CD8-positive, alpha-beta memory T cell (primary cell): ENCODE data around the gene SSH2. TPM values are rescaled to one million over a fixed set of nuclear protein-coding genes. Genes with fewer than 3 reads are reported as not detected.
A peak's percentile ranks its signal among the peaks of the same experiment; 100 is the strongest.

ENCODE experiments used
- CTCF ChIA-PET: fragments of 350-600 bp; sonication (Branson Sonifier 250); formaldehyde crosslinking; loops from one replicate; lab custom pipeline; 2021; ENCODE audit warnings: antibody characterized with exemption; lab: Charles Lee
- POLR2A ChIA-PET: fragments of 350-600 bp; sonication (Branson Sonifier 250); formaldehyde crosslinking; loops from one replicate; lab custom pipeline; 2021; ENCODE audit warnings: antibody characterized with exemption; lab: Charles Lee
- DNase-seq, 5 donors: peaks; one replicate each; pipeline versions ENCODE4 v3.0.0 to v3.0.0-alpha.2; 2020 to 2022; ENCODE audit warnings: mixed read lengths in 1 of 5
- H3K27ac ChIP-seq: one replicate; pipeline ENCODE4 v1.7.0; 2013; ENCODE audit warnings: low read depth, mild to moderate bottlenecking, low read length, moderate library complexity
- H3K27me3 ChIP-seq: 2 replicates; pipeline ENCODE4 v1.7.0; 2013; ENCODE audit warnings: low read length, mild to moderate bottlenecking; ENCODE audit not compliant: insufficient read depth, poor library complexity, severe bottlenecking
- H3K36me3 ChIP-seq: 2 replicates; pipeline ENCODE4 v1.7.0; 2013; ENCODE audit warnings: mild to moderate bottlenecking, low read length, moderate library complexity; ENCODE audit not compliant: insufficient read depth
- H3K4me1 ChIP-seq: 2 replicates; pipeline ENCODE4 v1.7.0; 2013; ENCODE audit warnings: mild to moderate bottlenecking, low read length, moderate library complexity; ENCODE audit not compliant: insufficient read depth
- H3K4me3 ChIP-seq: 2 replicates; pipeline ENCODE4 v1.7.0; 2013; ENCODE audit warnings: mild to moderate bottlenecking, low read length
- H3K9me3 ChIP-seq: 2 replicates; pipeline ENCODE4 v1.7.0; 2013; ENCODE audit warnings: mild to moderate bottlenecking, low read length
- H3K27ac Mint-ChIP-seq, 8 donors: one replicate each; pipeline ENCODE4 v1.8.0; 2020 to 2021; ENCODE audit warnings: mixed read lengths in 8 of 8, mild to moderate bottlenecking in 6 of 8, inconsistent platforms in 3 of 8, moderate library complexity in 3 of 8
- H3K27me3 Mint-ChIP-seq, 2 donors: one replicate each; pipeline ENCODE4 v1.8.0; 2020 to 2021; ENCODE audit warnings: mixed read lengths in 2 of 2, mild to moderate bottlenecking in 1 of 2, moderate library complexity in 1 of 2
- H3K36me3 Mint-ChIP-seq, 3 donors: one replicate each; pipeline ENCODE4 v1.8.0; 2020 to 2021; ENCODE audit warnings: mixed read lengths in 3 of 3, inconsistent platforms in 1 of 3, mild to moderate bottlenecking in 1 of 3
- H3K4me1 Mint-ChIP-seq, 3 donors: one replicate each; pipeline ENCODE4 v1.8.0; 2020 to 2021; ENCODE audit warnings: mixed read lengths in 3 of 3, inconsistent platforms in 1 of 3, mild to moderate bottlenecking in 1 of 3
- H3K4me3 Mint-ChIP-seq, 7 donors: one replicate each; pipeline ENCODE4 v1.8.0; 2020 to 2021; ENCODE audit warnings: mixed read lengths in 7 of 7, mild to moderate bottlenecking in 6 of 7, moderate library complexity in 4 of 7, inconsistent platforms in 2 of 7
- H3K9me3 Mint-ChIP-seq, 5 donors: one replicate each; pipeline ENCODE4 v1.8.0; 2020 to 2022; ENCODE audit warnings: mixed read lengths in 5 of 5, mild to moderate bottlenecking in 3 of 5, moderate library complexity in 2 of 5, inconsistent platforms in 1 of 5
- polyA plus RNA-seq: library from polyadenylated mRNA; unstranded; fragments of 300-500 nt; fragmentation: Illumina TruSeq; gene quantifications from one replicate; pipeline ENCODE4 v1.2.3, GENCODE V29; 2021
- total RNA-seq, 2 experiments: library from RNA; stranded (reverse); gene quantifications; one replicate each; pipeline ENCODE4 v1.2.3, GENCODE V29; 2021

The SSH2 gene
- total and polyA plus RNA-seq, 3 experiments from 2014 or later, result 28.1 to 35.9 (median 32.1) TPM

DNA sequence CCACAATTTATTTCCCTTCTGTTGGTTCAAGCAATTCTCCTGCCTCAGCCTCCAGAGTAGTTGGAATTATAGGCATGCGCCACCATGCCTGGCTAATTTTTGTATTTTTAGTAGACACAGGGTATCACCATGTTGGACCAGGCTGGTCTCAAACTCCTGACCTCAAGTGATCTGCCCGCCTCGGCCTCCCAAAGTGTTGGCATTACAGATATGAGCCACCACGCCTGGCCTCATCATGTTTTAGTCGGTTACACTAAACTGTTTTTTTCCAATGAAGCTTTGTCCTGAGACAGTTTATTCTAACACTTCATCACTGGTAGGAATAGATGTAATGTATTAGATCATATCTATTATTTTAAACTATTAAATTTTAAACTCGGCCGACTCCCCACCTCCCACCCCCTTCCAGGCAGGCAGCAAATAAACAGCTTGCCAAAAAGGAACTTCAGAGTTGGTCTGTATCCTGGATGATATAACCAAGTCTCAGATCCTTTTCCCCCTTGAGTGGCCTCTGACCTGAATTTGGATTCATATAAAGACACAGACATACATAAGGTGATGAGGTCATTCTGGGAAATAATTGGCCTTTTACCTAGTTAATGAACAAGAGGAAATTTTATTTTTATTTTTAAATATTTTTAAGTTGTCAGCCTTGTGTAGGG, 288.9 kb downstream of the SSH2 start:
- H3K4me1 Mint-ChIP-seq, result peaks cover 11 to 19% (median 14%) of the 10 kb centered on the region in 3 donors
- ChIA-PET CTCF (interaction anchor here (0.7 to 4.7 kb wide), 4 partner anchors 28 to 163 kb away, joined by 3 to 51 read pairs (median 8); no protein-coding TSS in a partner anchor), POLR2A (interaction anchor here (0.6 kb wide), 1 partner anchor 17 kb away, joined by 4 read pairs; no protein-coding TSS in a partner anchor)
- H3K36me3 ChIP-seq, result peaks cover 25% of the 10 kb centered on the region
- no peak overlapping the region for H3K4me3 Mint-ChIP-seq
- no peak overlapping the region for H3K27ac ChIP-seq
- H3K4me1 ChIP-seq, result no peaks in the 10 kb centered on the region
- H3K9me3 Mint-ChIP-seq, result no peaks in the 10 kb centered on the region
- no peaks in the 10 kb centered on the region for H3K27me3 ChIP-seq
- H3K27ac Mint-ChIP-seq, result peak overlapping the region in 4 of 8 donors; percentile 3 to 63 (median 46)
- H3K4me3 ChIP-seq, result no peak overlapping the region
- H3K27me3 Mint-ChIP-seq, result no peaks in the 10 kb centered on the region
- peaks cover 0 to 62% (median 12%) of the 10 kb centered on the region in 3 donors for H3K36me3 Mint-ChIP-seq
- no peak for DNase-seq
- no peaks in the 10 kb centered on the region for H3K9me3 ChIP-seq

DNA sequence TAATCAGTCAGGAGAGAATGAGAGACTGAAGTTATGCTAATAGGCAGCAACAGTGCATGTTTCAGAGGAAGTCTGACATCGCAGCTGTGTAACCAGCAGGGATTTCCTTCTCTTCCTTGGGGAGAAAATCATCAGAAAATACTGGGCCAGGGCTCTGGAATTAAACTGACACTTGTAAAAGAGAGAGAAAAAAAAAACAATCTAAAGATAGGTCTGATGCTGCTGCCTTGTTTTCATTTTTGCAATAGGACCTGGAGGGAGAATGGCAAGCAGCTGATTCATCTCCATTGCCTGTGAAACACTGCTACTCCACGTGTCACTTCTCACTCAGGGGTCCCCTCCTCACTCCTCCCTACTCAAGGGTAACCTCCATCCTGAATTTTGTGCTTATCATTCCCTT, 289.6 kb downstream of the SSH2 start:
- H3K4me1 Mint-ChIP-seq, result peaks cover 11 to 19% (median 12%) of the 10 kb centered on the region in 3 donors
- CTCF ChIA-PET, result interaction anchor here (1.1 to 4.7 kb wide), 9 partner anchors 14 to 291 kb away, joined by 3 to 51 read pairs (median 10); no protein-coding TSS in a partner anchor

DNA sequence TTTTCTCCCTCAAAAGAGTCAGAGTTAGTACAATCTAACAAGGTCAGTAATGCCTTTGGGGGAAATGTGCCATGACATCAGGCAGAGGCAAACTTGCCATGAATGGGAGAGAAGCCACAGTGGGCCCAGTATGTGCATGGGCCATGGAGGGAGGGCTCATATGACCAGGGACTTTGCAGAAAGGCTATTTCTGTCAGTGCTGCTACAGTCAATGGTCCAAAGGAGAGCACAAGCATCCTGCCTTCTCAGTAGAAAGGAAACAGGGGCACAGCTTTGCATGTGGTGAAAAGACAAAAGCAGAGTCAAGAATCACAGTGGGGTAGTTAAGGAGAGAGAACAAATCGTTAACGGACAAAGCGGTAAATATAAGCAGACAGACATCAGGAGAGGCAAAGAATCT, 296.1 kb downstream of the SSH2 start:
- no peaks in the 10 kb centered on the region for H3K27me3 ChIP-seq
- Mint-ChIP-seq H3K27me3 (no peaks in the 10 kb centered on the region), H3K4me3 (no peak overlapping the region), H3K4me1 (peaks cover 10 to 13% (median 11%) of the 10 kb centered on the region in 3 donors), H3K27ac (peak overlapping the region in 6 of 8 donors; percentile 6 to 69 (median 63)), H3K9me3 (no peaks in the 10 kb centered on the region), H3K36me3 (peaks cover 4 to 80% (median 20%) of the 10 kb centered on the region in 3 donors)
- ChIA-PET CTCF (interaction anchor here (2.0 to 3.2 kb wide), 2 partner anchors 11 to 17 kb away, joined by 5 to 17 read pairs; partner anchors contain the start of gene CORO6), POLR2A (no interaction called here)
- H3K36me3 ChIP-seq, result peaks cover 37% of the 10 kb centered on the region
- DNase-seq, result no peak
- no peak overlapping the region for H3K4me3 ChIP-seq
- no peaks in the 10 kb centered on the region for H3K4me1 ChIP-seq
- no peaks in the 10 kb centered on the region for H3K9me3 ChIP-seq
- no peak overlapping the region for H3K27ac ChIP-seq

More for the DNA sequence above, 289.6 kb downstream of the SSH2 start:
- peak overlapping the region in 1 of 7 donors; percentile 27 for H3K4me3 Mint-ChIP-seq
- H3K9me3 Mint-ChIP-seq, result no peaks in the 10 kb centered on the region
- H3K9me3 ChIP-seq, result no peaks in the 10 kb centered on the region
- POLR2A ChIA-PET, result no interaction called here
- H3K27ac ChIP-seq, result no peak overlapping the region
- no peaks in the 10 kb centered on the region for H3K27me3 Mint-ChIP-seq
- H3K36me3 Mint-ChIP-seq, result peaks cover 0 to 62% (median 18%) of the 10 kb centered on the region in 3 donors
- H3K4me3 ChIP-seq, result no peak overlapping the region
- no peaks in the 10 kb centered on the region for H3K27me3 ChIP-seq
- H3K4me1 ChIP-seq, result no peaks in the 10 kb centered on the region
- H3K27ac Mint-ChIP-seq, result peak overlapping the region in 7 of 8 donors; percentile 3 to 76 (median 45)
- peaks cover 25% of the 10 kb centered on the region for H3K36me3 ChIP-seq
- DNase-seq, result no peak

DNA sequence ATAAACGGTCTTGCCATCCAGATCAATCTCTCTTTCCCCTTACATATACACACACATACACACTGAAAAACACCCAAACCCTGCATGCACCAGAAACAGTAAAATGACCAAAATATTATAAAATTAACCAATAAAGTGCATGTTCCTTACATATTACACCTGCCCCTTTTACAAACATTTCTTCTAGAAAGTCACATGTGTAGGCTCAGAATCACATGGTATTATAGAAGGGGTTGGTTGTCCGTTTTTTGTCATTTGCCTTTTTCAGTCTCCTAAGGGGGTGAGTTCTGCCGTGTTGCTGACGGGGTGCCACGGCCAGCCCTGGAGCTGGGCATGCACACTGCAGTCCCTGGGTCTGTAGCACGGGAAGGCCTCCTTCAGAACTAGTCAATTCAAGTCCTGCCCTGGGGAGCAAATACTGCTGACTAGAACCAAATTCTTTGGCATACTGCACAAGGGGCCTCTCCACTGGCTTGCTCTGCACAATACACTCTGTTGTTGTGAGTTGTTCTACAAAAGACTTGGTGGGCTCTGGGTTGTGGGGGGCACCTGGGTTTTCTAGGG, 299.3 kb downstream of the SSH2 start:
- POLR2A ChIA-PET, result no interaction called here
- peaks cover 4 to 83% (median 11%) of the 10 kb centered on the region in 3 donors for H3K36me3 Mint-ChIP-seq
- Histone ChIP-seq H3K9me3 (no peaks in the 10 kb centered on the region), H3K36me3 (peaks cover 22% of the 10 kb centered on the region), H3K27ac (no peak overlapping the region), H3K4me3 (no peak overlapping the region), H3K4me1 (no peaks in the 10 kb centered on the region), H3K27me3 (no peaks in the 10 kb centered on the region)
- no peak for DNase-seq
- peaks cover 18 to 29% (median 25%) of the 10 kb centered on the region in 3 donors for H3K4me1 Mint-ChIP-seq
- H3K27ac Mint-ChIP-seq, result peak overlapping the region in 4 of 8 donors; percentile 44 to 84 (median 54)
- peak overlapping the region in 1 of 7 donors; percentile 55 for H3K4me3 Mint-ChIP-seq
- CTCF ChIA-PET, result interaction anchor here (0.8 to 2.6 kb wide), 2 partner anchors 13 to 149 kb away, joined by 3 to 12 read pairs; no protein-coding TSS in a partner anchor
- no peaks in the 10 kb centered on the region for H3K27me3 Mint-ChIP-seq
- H3K9me3 Mint-ChIP-seq, result no peaks in the 10 kb centered on the region

DNA sequence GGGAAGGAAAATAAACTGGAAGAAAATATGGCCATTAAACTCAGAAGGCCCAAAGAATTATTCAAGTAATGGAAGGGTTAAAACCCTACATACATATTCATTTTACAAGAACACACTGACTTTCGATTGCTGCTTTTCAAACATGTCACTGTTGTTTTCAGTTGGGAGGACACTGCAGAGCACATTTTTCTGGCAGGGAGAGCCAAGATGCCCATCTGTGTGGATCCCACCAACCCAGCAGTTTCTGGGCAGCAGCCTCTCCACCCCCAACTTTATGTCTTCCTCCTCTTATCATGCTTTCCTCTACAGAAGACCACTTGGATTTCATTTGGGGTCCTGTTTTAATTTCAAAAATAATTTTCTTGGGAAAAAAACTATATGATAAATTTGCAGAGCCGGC, 300.2 kb downstream of the SSH2 start:
- Histone ChIP-seq H3K4me3 (no peak overlapping the region), H3K9me3 (no peaks in the 10 kb centered on the region), H3K27ac (no peak overlapping the region), H3K4me1 (no peaks in the 10 kb centered on the region), H3K27me3 (no peaks in the 10 kb centered on the region), H3K36me3 (peaks cover 21% of the 10 kb centered on the region)
- CTCF ChIA-PET, result interaction anchor here (2.6 kb wide), 1 partner anchor 12 kb away, joined by 12 read pairs; no protein-coding TSS in a partner anchor
- peak overlapping the region in 4 of 8 donors; percentile 26 to 56 (median 47) for H3K27ac Mint-ChIP-seq
- peaks cover 20 to 33% (median 29%) of the 10 kb centered on the region in 3 donors for H3K4me1 Mint-ChIP-seq
- POLR2A ChIA-PET, result no interaction called here
- no peaks in the 10 kb centered on the region for H3K9me3 Mint-ChIP-seq
- no peak for DNase-seq
- H3K27me3 Mint-ChIP-seq, result no peaks in the 10 kb centered on the region
- peaks cover 4 to 77% (median 9%) of the 10 kb centered on the region in 3 donors for H3K36me3 Mint-ChIP-seq
- H3K4me3 Mint-ChIP-seq, result no peak overlapping the region

DNA sequence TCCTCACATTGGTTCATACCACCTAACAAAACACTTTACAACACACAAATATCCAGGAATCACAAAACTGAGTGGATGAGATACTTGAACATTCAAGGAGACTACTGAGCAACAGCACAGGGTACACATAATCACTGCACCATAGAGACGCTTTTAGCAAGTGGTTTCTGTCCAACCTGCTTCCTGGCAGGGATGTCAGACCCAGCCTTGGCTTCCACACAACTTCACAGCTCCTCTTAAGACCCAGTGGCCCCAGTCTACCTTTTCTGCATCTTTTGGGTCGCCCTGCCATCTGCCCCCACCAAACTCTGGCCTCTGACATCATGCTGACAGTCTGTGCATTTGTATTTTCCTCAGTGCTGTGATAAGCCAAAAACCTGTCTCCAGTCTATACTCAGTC, 301.4 kb downstream of the SSH2 start:
- H3K27ac ChIP-seq, result no peak overlapping the region
- H3K36me3 Mint-ChIP-seq, result peaks cover 0 to 68% (median 9%) of the 10 kb centered on the region in 3 donors
- peaks cover 16% of the 10 kb centered on the region for H3K36me3 ChIP-seq
- no peaks in the 10 kb centered on the region for H3K27me3 Mint-ChIP-seq
- no peak overlapping the region for H3K4me3 Mint-ChIP-seq
- ChIA-PET POLR2A (no interaction called here), CTCF (interaction anchor here (0.9 to 2.6 kb wide), 2 partner anchors 11 kb away, joined by 3 to 12 read pairs; no protein-coding TSS in a partner anchor)
- no peaks in the 10 kb centered on the region for H3K9me3 Mint-ChIP-seq
- DNase-seq, result no peak
- peak overlapping the region in 5 of 8 donors; percentile 22 to 92 (median 48) for H3K27ac Mint-ChIP-seq
- H3K9me3 ChIP-seq, result no peaks in the 10 kb centered on the region
- H3K4me3 ChIP-seq, result no peak overlapping the region
- no peaks in the 10 kb centered on the region for H3K27me3 ChIP-seq
- peaks cover 4% of the 10 kb centered on the region for H3K4me1 ChIP-seq
- H3K4me1 Mint-ChIP-seq, result peaks cover 18 to 39% (median 37%) of the 10 kb centered on the region in 3 donors

DNA sequence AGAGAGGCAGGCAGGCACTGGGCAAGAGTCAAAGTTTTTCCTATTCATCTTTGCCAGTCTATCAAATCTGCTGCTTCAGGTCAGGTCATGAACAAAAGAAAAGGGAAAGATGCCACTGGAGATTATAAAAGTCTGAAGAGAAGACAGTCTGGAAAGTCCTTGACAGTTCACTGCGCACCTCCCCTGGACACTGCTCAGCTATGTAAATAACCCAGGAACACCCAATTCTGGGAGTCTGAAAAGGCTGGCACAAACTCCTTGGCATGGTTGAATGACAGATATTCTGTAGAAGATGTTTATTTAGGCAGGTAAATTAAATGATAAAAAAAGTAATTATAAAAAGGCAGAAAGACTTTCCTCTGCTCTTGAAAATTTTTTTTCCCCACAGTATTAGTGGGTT, 302.1 kb downstream of the SSH2 start:
- ChIA-PET POLR2A (interaction anchor here (1.2 kb wide), 1 partner anchor 10 kb away, joined by 3 read pairs; no protein-coding TSS in a partner anchor), CTCF (interaction anchor here (2.4 kb wide), 1 partner anchor 11 kb away, joined by 10 read pairs; no protein-coding TSS in a partner anchor)
- Mint-ChIP-seq H3K9me3 (no peaks in the 10 kb centered on the region), H3K36me3 (peaks cover 0 to 61% (median 9%) of the 10 kb centered on the region in 3 donors), H3K4me1 (peaks cover 25 to 44% (median 43%) of the 10 kb centered on the region in 3 donors), H3K4me3 (no peak overlapping the region), H3K27ac (peak overlapping the region in 5 of 8 donors; percentile 12 to 92 (median 17)), H3K27me3 (no peaks in the 10 kb centered on the region)
- no peak overlapping the region for H3K4me3 ChIP-seq
- no peaks in the 10 kb centered on the region for H3K27me3 ChIP-seq
- no peaks in the 10 kb centered on the region for H3K9me3 ChIP-seq
- DNase-seq, result no peak
- H3K36me3 ChIP-seq, result peaks cover 16% of the 10 kb centered on the region
- no peak overlapping the region for H3K27ac ChIP-seq
- H3K4me1 ChIP-seq, result peaks cover 11% of the 10 kb centered on the region
